HG02943 (cell line): ENCODE measurements around the gene CYP27A1.

Source experiments
- ATAC-seq: cut with Tn5 transposase; IDR thresholded peaks from one replicate; pipeline ENCODE4 v1.9.1; 2021; ENCODE audit warnings: mild to moderate bottlenecking, low read depth, moderate library complexity; ENCODE audit not compliant: unreplicated experiment

Gene CYP27A1

DNA sequence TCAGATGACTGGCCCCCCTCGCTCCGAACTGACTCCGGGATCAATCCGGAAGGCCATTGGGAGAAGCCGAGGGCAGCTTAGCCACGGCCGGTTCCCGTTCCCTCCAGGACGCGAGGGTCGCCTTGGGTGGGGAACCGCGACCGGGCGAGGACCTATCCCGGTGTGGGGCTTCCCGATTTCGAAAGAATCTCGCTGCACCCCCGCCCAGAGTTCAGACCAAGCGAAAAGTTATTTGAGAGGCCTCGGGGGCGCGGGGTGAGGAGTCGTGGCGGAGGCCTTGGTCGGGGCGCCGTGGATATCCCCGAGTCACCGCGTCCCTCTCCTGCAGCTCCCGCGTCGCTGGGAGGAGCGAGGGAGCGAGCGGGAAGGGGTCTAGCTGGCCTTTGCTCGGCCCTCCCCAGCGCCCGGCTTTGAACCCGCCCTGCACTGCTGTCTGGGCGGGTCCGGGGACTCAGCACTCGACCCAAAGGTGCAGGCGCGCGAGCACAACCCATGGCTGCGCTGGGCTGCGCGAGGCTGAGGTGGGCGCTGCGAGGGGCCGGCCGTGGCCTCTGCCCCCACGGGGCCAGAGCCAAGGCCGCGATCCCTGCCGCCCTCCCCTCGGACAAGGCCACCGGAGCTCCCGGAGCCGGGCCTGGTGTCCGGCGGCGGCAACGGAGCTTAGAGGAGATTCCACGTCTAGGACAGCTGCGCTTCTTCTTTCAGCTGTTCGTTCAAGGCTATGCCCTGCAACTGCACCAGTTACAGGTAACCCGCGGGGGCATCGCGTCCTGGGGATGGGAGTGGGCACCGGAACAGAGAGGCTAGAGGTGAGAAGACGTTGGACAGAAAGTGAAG, at the start of gene CYP27A1:
CYP27A1 (plus strand) TSS at position 457 of the 837 bp plus-strand sequence; CDS start at position 493, 36 bp downstream.
- no peak for ATAC-seq

DNA sequence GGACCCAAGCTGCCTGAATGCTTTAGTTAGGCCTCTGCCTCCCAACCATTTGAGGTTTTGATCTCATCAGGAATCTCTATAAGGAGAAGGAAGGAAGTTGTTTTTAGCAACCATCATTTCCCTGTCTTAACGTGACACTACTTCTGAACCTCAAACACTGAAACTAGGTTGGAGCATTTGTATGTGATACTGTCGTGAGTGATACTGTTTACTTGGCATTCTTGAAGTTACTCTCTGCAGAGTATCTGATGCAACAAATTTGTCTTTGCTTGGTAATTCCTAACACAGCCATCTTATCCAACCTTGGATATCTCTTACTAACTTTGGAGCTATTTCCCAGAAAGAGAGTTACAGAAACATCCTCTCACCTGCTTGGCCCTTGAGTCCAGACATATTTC, 49.2 kb upstream of the CYP27A1 start:
- no peak for ATAC-seq

DNA sequence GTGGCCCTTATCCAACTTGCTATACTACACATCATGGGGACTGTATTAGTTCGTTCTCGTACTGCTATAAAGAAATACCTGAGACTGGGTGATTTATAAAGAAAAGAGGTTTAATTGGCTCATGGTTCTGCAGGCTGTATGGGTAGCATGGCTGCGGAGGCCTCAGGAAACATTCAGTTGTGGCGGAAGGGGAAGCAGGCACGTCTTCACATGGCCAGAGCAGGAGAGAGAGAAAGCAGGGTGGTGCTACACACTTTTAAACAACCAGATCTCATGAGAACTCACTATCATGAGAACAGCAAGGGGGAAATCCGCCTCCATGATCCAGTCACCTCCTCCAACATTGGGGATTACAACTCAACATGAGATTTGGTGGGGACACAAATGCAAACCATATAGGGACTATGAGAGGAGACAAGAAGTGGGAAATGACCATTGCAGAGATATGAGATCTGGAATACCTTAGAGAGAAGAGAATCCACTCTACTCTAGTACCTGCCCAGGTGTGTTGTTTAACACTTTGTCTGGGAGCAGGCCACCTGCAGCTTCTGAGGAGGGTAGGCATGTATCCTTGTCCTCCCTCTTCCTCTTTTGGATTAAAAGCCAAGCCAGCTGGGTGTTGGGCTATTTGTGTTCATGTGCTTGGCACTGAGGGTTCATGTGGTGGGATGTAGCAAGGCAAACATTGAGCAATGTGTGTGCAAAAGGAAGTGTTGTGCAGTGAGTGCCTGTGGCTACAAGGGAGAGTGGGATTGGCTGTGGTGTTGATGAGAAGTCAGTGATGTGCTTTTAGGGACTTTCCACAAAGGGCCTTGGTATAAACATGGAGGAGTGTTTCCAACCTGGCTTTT, 48.6 kb upstream of the CYP27A1 start:
- no peak for ATAC-seq

DNA sequence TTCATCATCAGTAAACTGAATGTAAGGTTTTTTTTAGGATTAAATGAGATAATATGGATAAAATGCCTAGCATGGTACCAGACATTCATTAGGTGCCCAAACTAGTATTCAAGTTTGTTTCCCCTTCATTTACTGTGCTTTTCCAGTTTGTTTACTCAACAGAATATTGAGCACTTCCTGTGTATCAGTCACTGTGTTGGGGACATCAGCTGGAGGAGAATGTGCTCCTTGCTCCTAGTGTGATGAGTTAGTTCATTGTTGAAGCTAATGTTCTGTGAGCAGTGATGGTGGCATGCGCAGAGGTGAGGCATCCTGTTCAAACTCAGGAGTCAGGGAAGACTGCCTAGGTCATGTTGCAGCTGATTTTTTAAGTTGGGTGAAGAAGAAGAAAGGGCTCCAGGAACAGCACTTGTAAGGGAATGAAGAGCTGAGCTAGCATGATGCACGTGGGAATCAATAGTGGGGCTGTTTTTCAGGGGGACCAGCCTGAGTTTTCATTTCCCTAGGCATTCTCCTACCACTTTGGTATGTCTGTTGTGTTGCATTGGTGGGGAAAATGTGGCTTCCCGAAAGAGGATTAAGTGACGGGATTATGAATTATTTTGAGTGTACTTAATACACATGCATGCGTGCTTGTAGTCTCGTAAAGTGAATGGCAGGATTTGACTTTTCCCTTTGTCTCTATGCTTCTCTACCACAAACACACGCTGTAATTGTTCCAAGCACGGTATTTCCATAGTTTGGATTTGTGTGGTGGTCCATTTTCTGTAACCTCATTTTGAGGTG, 47.6 kb upstream of the CYP27A1 start:
- ATAC-seq: no peak

DNA sequence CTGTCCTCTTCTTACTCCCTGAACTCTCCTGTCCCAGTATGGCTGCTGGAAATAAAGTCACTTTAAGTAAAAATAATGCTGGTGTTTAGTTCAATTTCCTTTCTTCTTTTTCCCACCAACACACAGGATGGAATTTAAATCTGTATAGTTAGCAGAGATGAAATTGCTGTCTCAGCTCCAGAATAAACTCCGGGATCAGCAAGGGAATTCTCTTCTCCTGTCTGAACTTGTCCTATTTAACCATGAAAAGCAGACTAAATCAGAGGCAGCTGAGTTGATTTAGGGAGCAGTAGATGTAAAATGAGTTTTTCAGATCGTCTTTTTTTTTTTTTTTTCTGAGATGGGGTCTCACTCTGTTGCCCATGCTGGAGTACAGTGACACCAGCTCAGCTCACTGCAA, 45.4 kb upstream of the CYP27A1 start:
- ATAC-seq: no peak

DNA sequence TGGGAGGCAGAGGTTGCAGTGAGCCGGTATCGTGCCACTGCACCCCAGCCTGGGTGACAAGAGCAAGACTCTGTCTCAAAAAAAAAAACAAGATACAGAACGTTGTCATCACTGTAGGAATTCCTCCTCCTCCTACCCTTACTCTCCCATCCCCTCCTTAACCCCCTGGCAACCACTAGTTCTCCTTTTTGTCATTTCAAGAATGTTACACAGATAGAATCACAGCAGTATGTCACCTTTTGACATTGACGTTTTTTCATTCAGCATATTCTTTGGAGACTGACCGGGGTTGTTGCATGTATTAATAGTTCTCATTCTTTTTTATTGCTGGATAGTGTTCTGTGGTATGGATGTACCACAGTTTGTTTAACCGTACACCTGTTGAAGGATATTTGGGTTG, 38.9 kb upstream of the CYP27A1 start:
- no peak for ATAC-seq

DNA sequence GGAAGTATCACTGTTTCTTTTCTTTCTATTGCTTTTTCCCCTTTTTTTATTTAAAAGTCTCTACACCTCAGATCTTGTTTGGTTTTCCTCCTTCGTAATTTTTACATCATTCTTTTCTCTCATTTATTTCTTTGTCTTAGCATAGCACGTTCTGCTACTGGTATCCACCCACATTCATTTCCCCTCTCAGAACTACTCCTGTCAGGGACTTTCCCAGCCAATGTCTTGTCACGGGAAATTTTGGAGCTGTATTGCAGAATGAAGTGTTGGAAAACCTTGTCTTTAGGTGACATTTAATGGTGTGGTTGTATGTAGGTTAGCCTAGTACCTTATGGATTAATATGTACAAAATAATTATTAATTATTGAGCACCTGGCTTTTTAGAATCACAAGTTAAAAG, 37.3 kb upstream of the CYP27A1 start:
- ATAC-seq: no peak

DNA sequence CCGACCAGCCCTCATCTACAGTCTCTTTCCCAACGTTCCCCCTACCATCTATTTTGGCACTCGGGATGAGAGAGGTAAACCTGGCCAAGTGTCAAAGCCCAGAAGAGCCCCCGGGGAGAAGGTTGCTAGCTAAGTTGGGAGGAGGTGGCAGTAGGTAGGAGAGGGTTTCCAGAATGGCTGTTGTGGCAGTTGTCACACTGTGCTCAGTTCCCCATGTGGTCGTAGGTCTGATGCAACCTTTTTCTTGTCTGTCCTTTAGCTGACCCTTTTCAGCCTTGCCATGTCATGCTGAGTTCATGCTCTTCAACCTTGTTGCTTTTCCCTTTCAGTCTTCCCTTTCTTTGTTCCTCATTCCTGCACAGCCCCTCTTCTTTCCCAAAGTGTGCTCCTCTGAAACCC, 36.8 kb upstream of the CYP27A1 start:
- ATAC-seq: no peak

DNA sequence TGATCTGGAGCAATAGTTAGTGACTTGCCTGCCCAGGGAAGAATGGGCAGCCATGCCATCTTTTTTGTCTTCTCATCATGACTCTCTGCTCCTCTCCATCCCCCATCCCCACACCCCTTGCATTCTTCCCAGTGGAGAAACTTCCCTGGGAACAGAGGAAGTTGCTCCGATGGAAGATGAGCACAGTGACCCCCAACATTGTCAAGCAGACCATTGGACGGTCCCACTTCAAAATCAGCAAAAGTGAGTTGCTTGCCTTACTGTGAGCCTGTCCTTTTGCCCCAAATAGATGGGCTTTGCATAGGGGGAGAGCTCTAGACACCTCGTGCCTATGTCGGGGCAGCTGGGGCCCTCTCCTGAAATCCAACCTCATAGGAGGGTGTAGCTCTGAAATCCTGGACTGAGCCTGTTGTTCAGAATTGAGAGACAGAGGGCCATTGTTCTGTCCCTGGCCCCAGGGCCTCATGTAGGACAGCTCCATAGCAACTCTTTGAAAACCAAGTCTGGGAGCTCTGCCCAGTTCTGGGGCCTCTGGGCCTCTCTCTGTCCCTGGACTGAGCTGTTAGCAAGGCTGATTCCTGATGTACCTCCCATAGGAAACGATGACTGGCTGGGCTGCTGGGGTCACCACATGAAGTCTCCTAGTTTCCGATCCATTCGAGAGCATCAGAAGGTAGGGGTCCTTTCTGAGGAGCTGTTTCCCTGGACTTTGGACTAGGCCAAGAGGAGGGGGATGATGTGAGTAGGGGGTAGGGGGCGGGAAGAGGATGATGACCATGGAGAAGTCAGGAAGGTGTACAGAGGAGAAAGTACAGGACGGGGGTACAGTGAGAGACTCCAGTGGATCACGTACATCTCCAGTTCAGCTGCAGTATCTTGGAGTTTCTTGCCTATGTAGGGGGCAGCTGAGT, 36.1 kb upstream of the CYP27A1 start:
- no peak for ATAC-seq

DNA sequence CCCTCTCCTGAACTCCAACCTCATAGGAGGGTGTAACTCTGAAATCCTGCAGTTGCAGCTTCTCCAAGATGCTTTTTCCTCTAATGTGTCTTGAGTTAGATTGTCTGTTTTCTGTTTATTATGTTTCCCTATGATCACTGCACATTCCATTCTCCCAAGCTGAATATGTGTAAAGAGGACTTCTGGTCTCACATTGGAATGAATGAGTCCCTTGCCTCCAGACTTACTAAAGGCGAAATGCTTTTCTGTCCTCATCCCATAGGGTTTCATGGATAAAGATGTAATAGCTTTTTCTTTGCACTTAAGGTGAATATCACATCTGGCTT, 35.5 kb upstream of the CYP27A1 start:
- no peak for ATAC-seq

DNA sequence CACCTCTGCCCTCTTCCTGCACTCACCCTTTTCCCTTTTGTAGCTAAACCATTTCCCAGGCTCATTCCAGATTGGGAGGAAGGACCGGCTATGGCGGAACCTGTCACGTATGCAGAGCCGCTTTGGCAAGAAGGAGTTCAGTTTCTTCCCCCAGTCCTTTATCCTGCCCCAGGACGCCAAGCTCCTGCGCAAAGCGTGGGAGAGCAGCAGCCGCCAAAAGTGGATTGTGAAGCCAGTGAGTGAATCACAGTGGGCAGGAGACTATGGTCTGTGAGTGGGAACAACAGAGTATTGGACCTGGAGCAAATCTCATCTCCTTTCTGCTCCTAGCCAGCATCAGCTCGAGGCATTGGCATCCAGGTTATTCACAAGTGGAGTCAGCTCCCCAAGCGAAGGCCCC, 35.0 kb upstream of the CYP27A1 start:
- no peak for ATAC-seq

DNA sequence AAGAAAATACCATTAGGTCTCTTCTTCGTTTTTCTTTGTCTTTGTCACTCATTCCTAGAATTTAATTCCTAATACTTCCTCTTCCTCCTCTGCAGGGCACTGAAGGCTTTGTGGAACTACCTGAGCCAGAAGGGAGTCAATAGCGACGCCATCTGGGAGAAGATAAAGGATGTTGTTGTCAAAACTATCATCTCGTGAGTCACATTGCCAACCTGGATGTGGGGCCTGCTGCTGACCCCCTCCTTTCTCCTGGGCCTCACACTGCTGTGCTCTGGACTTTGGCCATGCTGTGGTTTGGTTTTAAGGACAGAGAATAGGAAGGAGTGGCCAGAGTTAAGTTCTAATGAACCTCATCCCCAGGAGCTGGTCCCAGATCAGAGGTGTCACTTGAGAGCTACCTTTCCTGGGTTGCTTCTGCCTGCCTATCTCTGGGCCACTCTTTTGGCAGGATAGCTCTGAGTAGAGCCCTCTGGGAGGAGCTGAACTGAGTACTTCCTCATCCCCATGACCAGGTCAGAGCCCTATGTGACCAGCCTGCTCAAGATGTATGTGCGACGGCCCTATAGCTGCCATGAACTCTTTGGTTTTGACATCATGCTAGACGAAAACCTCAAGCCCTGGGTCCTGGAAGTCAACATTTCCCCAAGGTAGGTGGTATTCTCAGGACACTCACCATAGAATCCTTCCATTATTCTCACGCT, 33.1 kb upstream of the CYP27A1 start:
- no peak for ATAC-seq

DNA sequence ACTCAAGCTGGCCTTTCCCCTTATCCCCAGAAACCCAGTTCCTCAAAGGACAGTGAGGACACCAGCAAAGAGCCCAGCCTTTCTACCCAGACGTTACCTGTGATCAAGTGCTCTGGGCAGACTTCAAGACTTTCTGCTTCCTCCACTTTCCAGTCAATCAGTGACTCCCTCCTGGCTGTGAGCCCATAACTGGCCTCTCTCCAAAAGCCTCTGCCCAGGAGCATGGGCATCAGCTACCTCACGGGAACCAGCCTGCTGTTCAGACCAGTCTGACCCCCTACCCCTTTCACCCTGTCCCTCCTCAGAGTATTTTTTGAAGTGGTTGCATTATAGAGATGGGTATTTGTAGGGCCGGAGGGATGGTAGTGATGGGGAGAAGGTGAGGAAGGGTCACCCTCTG, 27.7 kb upstream of the CYP27A1 start:
- no peak for ATAC-seq

DNA sequence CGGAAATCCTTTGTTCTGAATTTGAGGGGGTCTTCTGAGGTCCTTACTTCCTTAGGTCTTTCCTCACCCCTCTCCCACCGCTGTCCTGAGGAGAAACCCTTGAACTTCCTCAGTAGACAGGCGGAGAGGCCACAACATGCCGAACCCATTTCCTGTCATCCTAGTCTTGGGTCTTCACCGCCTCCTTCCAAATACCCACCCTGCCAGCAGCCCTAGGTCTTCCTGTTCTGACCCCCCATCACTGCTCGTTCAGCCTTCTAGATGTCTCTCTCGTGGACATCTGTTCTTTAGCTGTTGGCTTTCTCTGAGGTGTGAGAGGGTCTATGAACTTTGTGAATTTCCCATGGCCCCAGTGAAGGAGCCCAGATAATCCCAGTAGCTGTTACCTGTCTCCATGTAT, 27.2 kb upstream of the CYP27A1 start:
- no peak for ATAC-seq

DNA sequence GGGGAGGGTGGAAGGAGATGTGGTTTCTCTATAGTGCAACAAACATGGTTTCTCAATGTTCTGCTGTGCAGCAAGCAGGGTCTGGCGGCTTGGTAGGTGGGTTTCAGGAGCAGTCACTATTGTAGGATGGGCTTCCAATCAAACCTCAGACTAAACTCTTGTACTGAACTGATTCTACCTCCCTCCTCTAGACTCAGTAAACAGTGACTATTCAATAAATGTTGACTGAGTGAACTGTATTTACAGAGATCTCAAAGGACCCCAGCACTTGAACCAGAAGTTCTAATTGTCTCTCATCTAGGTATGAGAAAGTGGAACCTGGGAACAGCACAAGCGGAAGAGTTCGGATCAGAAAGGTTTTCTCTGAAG, 26.8 kb upstream of the CYP27A1 start:
- no peak for ATAC-seq

DNA sequence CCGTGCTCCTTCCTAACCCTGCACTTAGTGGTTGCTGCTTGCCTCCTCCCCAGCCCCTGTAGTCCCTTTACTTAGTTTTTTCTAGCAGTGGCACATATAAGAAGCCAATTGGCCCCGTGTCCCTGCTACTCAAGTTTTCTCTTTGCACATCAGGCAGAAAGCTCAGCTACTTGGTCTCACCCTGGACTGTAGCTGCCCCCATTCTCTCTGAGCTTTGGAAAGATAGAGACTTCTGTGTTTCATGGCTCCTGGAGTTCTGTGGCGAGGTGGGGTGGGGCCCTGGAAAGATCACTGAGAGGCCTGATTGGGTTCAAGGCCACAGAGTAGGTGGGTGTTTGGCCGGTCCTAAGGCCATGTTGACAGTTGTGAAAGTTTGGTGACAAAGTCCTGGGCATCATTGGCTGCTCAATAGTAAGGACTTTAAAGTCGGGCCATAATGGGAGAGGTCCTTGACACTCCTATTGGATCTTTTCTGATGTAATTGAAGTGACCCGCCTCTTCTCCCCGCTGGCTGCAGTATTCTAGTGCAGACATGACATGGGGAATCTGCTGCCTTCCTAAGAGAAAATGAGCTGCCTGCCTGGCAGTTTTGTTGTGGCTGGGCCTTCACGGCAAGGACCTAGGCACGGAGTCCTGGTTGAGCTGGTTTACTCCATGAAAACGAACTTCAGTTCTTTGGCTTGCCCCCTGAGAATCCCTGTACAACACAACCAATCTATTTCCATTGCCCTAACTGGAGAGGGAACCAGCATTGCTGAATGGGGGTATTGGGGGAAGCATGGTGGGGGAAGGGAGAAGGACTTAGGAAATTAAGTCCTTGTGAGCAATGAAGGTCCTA, 26.2 kb upstream of the CYP27A1 start:
- ATAC-seq: no peak

DNA sequence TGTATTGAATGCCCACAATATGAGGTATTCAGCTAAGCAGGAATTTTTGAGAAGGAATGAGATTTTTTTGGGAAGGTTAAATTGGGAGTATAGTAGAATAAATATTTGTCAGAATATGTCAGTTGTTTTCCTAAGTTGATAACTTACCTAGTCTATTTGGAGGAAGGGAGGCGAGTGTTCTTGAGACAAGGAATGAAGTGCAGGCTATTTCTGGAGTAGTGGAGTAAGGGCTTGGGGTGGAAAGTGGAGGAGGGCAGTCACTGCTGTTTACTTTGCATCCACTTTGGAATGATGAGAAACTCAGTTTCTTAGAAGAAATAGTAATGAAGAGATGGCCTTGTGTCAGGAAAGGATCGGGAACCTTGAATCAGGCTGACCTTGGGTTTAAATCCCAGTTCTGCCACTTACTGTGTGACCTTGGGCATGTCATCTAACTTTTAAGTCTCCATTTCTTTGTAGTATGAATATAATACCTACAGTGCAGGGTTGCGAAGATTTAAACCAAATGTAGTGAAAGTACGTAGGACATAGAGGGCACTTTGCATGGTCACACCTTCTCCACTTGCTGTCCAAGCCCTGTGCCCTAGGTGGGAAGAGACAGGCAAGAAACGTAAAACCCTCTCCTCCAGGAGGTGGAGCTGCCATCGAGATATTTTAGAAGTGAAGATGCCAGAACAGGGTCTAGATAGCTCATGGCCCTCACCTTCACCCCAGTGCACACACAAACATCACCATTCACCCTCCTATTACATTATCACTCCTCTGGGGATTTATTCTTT, 25.2 kb upstream of the CYP27A1 start:
- ATAC-seq: no peak

DNA sequence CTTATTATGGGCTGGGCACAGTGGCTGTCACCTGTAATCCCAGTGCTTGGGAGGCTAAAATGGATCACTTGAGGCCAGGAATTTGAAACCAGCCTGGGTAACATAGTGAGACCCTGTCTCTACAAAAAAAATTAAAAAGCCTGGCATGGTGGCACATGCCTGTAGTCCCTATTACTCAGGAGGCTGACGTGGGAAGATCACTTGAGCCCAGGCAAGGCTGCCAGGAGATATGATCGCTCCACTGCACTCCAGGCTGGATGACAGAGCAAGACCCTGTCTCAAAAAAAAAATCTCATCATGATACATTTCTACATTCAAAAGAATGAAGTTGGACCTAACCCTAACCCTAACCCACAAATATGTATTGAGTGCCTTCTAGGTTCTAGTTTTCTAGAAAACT, 20.2 kb upstream of the CYP27A1 start:
- ATAC-seq: no peak
